Measurements from ENCODE around the gene NOP14. TPM values are rescaled to one million over a fixed set of nuclear protein-coding genes. Genes with fewer than 3 reads are reported as not detected.
"Not testable (repeated sequence)": the region's sequence is repeated elsewhere in the genome, so short reads cannot be mapped to it uniquely, and the experiment has no call there.

NOP14 gene
- total RNA-seq, 3 donors from 2014 or later = 18.2 to 23.8 (median 23.5) TPM

DNA sequence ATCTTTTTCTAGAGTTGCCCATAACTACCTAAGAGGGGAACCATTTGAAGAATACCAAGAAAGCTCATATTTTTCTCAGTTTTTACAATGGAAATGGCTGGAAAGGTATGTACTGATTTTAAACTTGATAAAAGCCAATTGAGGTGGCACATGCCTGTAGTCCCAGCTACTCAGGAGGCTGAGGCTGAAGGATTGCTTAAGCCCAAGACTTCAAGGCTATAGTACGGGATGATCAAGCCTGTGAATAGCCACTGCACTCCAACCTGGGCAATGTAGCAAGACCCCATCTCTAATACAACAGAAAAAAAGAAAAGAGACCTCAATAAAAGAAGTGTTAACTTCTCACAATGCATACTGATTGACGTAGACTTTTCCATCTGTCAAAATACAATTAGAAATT lies 44.5 kb upstream of the NOP14 start:
- ATAC-seq (no peak), DNase-seq (no peak)
- no peaks in the 10 kb centered on the region for H3K9me3 ChIP-seq
- H3K36me3 ChIP-seq (ENCODE audit: low read depth) = no peaks in the 10 kb centered on the region
- H3K4me3 ChIP-seq = no peak overlapping the region
- no peaks in the 10 kb centered on the region for H3K4me1 ChIP-seq (ENCODE audit: low read depth)
- intact Hi-C loops (cut with DNase I, micrococcal nuclease) = no loop called here
- TF ChIP-seq, protein P1, sequence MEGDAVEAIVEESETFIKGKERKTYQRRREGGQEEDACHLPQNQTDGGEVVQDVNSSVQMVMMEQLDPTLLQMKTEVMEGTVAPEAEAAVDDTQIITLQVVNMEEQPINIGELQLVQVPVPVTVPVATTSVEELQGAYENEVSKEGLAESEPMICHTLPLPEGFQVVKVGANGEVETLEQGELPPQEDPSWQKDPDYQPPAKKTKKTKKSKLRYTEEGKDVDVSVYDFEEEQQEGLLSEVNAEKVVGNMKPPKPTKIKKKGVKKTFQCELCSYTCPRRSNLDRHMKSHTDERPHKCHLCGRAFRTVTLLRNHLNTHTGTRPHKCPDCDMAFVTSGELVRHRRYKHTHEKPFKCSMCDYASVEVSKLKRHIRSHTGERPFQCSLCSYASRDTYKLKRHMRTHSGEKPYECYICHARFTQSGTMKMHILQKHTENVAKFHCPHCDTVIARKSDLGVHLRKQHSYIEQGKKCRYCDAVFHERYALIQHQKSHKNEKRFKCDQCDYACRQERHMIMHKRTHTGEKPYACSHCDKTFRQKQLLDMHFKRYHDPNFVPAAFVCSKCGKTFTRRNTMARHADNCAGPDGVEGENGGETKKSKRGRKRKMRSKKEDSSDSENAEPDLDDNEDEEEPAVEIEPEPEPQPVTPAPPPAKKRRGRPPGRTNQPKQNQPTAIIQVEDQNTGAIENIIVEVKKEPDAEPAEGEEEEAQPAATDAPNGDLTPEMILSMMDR (IDR thresholded peaks at IDR 0.05) = no peak

GRCh38 chr4:2996415-2996814 lies 33.2 kb upstream of the NOP14 start:
- Histone ChIP-seq H3K36me3 (ENCODE audit: low read depth) (no peaks in the 10 kb centered on the region), H3K9me3 (no peaks in the 10 kb centered on the region), H3K4me1 (ENCODE audit: low read depth) (no peaks in the 10 kb centered on the region), H3K4me3 (no peak overlapping the region)
- DNase-seq (no peak), ATAC-seq (no peak)
- intact Hi-C loops (cut with DNase I, micrococcal nuclease) = no loop called here
- TF ChIP-seq, protein P1 (IDR thresholded peaks at IDR 0.05) = no peak

GRCh38 chr4:2995546-2996265 lies 32.5 kb upstream of the NOP14 start:
- intact Hi-C loops (cut with DNase I, micrococcal nuclease) = no loop called here
- no peaks in the 10 kb centered on the region for H3K36me3 ChIP-seq (ENCODE audit: low read depth)
- H3K9me3 ChIP-seq = no peaks in the 10 kb centered on the region
- no peaks in the 10 kb centered on the region for H3K4me1 ChIP-seq (ENCODE audit: low read depth)
- DNase-seq (no peak), ATAC-seq (no peak)
- TF ChIP-seq, protein P1 (IDR thresholded peaks at IDR 0.05) = no peak
- H3K4me3 ChIP-seq = no peak overlapping the region

- H3K36me3 ChIP-seq (ENCODE audit: low read depth) = no peaks in the 10 kb centered on the region
- DNase-seq (no peak), ATAC-seq (no peak)
- TF ChIP-seq, protein P1 (IDR thresholded peaks at IDR 0.05) = no peak
- no peaks in the 10 kb centered on the region for H3K9me3 ChIP-seq
- intact Hi-C loops (cut with DNase I, micrococcal nuclease) = no loop called here
- H3K4me1 ChIP-seq (ENCODE audit: low read depth) = no peaks in the 10 kb centered on the region
- no peak overlapping the region for H3K4me3 ChIP-seq
Measured at GRCh38 chr4:2994917-2995316, 31.7 kb upstream of the NOP14 start.

DNA sequence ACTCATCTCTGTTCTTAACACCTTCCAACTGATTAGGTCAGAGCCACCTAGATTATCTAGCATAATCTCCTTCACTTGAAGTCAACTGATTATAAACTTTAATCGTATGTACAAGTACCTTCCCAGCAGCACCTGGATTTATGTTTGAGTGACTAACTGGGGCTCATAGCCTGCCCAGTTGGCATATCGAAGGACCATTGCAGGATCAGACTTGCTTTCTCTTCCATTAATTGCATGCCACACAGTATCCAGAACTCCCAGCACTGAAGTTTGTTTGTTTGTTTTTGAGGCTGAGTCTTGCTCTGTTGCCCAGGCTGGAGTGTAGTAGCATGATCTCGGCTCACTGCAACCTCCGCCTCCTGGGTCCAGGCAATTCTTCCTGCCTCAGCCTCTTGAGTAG lies 28.0 kb upstream of the NOP14 start:
- intact Hi-C loops (cut with DNase I, micrococcal nuclease) = no loop called here
- ATAC-seq = no peak

GRCh38 chr4:2983715-2984114 lies 20.5 kb upstream of the NOP14 start:
- H3K4me1 ChIP-seq (ENCODE audit: low read depth); intact Hi-C loops (cut with DNase I, micrococcal nuclease); H3K9me3 ChIP-seq; ATAC-seq; H3K36me3 ChIP-seq (ENCODE audit: low read depth); DNase-seq; H3K4me3 ChIP-seq: not testable (repeated sequence)

More for the DNA sequence above, 28.0 kb upstream of the NOP14 start:
- TF ChIP-seq, protein P1 (IDR thresholded peaks at IDR 0.05) = no peak
- Histone ChIP-seq H3K36me3 (ENCODE audit: low read depth) (no peaks in the 10 kb centered on the region), H3K4me3 (no peak overlapping the region), H3K9me3 (no peaks in the 10 kb centered on the region), H3K4me1 (ENCODE audit: low read depth) (no peaks in the 10 kb centered on the region)
- no peak for DNase-seq

Data from mucosa of descending colon (tissue), 3 donors.